Endodermal cell (in vitro differentiated cells): Measurements from ENCODE around the gene GRHL3. TPM values are rescaled to one million over a fixed set of nuclear protein-coding genes. Genes with fewer than 3 reads are reported as not detected.

Source experiments
- DNase-seq: peaks from one replicate; pipeline ENCODE4 v3.0.0-alpha.2; 2017
- H3K27ac ChIP-seq: 2 replicates; pipeline ENCODE4 v1.5.1; 2013; ENCODE audit warnings: mild to moderate bottlenecking, low read depth, low read length, moderate library complexity
- H3K27me3 ChIP-seq: 2 replicates; pipeline ENCODE4 v1.6.1; 2013; ENCODE audit warnings: mild to moderate bottlenecking, low read length, moderate library complexity; ENCODE audit not compliant: insufficient read depth, control insufficient read depth, poor library complexity, severe bottlenecking
- H3K36me3 ChIP-seq: 2 replicates; pipeline ENCODE4 v1.7.0; 2013; ENCODE audit warnings: mild to moderate bottlenecking, low read length, moderate library complexity; ENCODE audit not compliant: control insufficient read depth, insufficient read depth
- H3K4me1 ChIP-seq: one replicate; pipeline ENCODE4 v1.7.0; 2013; ENCODE audit warnings: low read length; ENCODE audit not compliant: control insufficient read depth, insufficient read depth
- H3K4me3 ChIP-seq: 2 replicates; pipeline ENCODE4 v1.5.1; 2013; ENCODE audit warnings: mild to moderate bottlenecking, low read length, moderate library complexity
- H3K9ac ChIP-seq: 2 replicates; pipeline ENCODE4 v1.6.1; 2013; ENCODE audit warnings: mild to moderate bottlenecking, low read length, moderate library complexity; ENCODE audit not compliant: poor library complexity, severe bottlenecking; ENCODE audit errors: extremely low read depth
- H3K9me3 ChIP-seq: 2 replicates; pipeline ENCODE4 v1.6.1; 2013; ENCODE audit warnings: mild to moderate bottlenecking, low read length, moderate library complexity; ENCODE audit not compliant: control insufficient read depth
- H3K27ac Mint-ChIP-seq: 2 replicates; pipeline ENCODE4 v1.8.0; 2020; ENCODE audit warnings: mixed read lengths
- H3K27me3 Mint-ChIP-seq: 2 replicates; pipeline ENCODE4 v1.8.0; 2021; ENCODE audit warnings: mild to moderate bottlenecking, mixed read lengths; ENCODE audit not compliant: insufficient read depth
- H3K36me3 Mint-ChIP-seq: 2 replicates; pipeline ENCODE4 v1.8.0; 2020; ENCODE audit warnings: low read depth, mixed read lengths
- H3K4me1 Mint-ChIP-seq: 2 replicates; pipeline ENCODE4 v1.8.0; 2020; ENCODE audit warnings: mixed read lengths
- H3K4me3 Mint-ChIP-seq: 2 replicates; pipeline ENCODE4 v1.8.0; 2020; ENCODE audit warnings: mild to moderate bottlenecking, moderate library complexity, mixed read lengths
- H3K9me3 Mint-ChIP-seq: 2 replicates; pipeline ENCODE4 v1.8.0; 2020; ENCODE audit warnings: mild to moderate bottlenecking, mixed read lengths
- WGBS, 2 experiments: methylation state at CpG; one replicate each; pipeline versions ENCODE4 v1.1.5 to v1.1.7; 2013; ENCODE audit warnings: missing lambda C conversion rate in 2 of 2, mixed read lengths in 1 of 2; ENCODE audit not compliant: insufficient coverage in 1 of 2, insufficient read length in 1 of 2; 5-methylcytosine and 5-hydroxymethylcytosine counted together
- total RNA-seq, 2 donors: library from RNA; stranded (reverse); fragmentation: NEBNext Ultra II Directional in 1 of 2; extraction: Animal tissue kit (Norgen Biotek cat#: 25700) in 1 of 2; gene quantifications; 2 replicates in 1 of 2; 3 replicates in 1 of 2; pipeline ENCODE4 v1.2.1, GENCODE V29; 2021
- TF ChIP-seq, protein P1 (sequence below): fragments of 200-600 bp; sonication (generic); conservative IDR thresholded peaks from 2 replicates; pipeline ENCODE4 v1.5.0; 2021; ENCODE audit warnings: antibody characterized with exemption, mild to moderate bottlenecking

GRHL3 gene
- total RNA-seq, 2 donors from 2014 or later: 1.8 to 2.5 TPM

- H3K4me1 ChIP-seq: peaks cover 3% of the 10 kb centered on the region
- H3K4me3 Mint-ChIP-seq: no peak overlapping the region
- H3K27me3 Mint-ChIP-seq: peaks cover 45% of the 10 kb centered on the region
- no peak overlapping the region for H3K4me3 ChIP-seq
- no peaks in the 10 kb centered on the region for H3K36me3 Mint-ChIP-seq
- H3K27ac ChIP-seq: no peak overlapping the region
- DNase-seq: no peak
- H3K9me3 ChIP-seq: no peaks in the 10 kb centered on the region
- no peak overlapping the region for H3K9ac ChIP-seq
- H3K27me3 ChIP-seq: peaks cover 44% of the 10 kb centered on the region
- TF ChIP-seq, protein P1, sequence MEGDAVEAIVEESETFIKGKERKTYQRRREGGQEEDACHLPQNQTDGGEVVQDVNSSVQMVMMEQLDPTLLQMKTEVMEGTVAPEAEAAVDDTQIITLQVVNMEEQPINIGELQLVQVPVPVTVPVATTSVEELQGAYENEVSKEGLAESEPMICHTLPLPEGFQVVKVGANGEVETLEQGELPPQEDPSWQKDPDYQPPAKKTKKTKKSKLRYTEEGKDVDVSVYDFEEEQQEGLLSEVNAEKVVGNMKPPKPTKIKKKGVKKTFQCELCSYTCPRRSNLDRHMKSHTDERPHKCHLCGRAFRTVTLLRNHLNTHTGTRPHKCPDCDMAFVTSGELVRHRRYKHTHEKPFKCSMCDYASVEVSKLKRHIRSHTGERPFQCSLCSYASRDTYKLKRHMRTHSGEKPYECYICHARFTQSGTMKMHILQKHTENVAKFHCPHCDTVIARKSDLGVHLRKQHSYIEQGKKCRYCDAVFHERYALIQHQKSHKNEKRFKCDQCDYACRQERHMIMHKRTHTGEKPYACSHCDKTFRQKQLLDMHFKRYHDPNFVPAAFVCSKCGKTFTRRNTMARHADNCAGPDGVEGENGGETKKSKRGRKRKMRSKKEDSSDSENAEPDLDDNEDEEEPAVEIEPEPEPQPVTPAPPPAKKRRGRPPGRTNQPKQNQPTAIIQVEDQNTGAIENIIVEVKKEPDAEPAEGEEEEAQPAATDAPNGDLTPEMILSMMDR: no peak
- H3K9me3 Mint-ChIP-seq: no peaks in the 10 kb centered on the region
- WGBS, 2 experiments: 81 to 100% methylated on average over 2 of the region's 2 CpGs
- H3K27ac Mint-ChIP-seq: no peak overlapping the region
- no peaks in the 10 kb centered on the region for H3K36me3 ChIP-seq
- H3K4me1 Mint-ChIP-seq: peaks cover 41% of the 10 kb centered on the region
Measured at GRCh38 chr1:24323281-24323680, 4.1 kb downstream of the GRHL3 start.

DNA sequence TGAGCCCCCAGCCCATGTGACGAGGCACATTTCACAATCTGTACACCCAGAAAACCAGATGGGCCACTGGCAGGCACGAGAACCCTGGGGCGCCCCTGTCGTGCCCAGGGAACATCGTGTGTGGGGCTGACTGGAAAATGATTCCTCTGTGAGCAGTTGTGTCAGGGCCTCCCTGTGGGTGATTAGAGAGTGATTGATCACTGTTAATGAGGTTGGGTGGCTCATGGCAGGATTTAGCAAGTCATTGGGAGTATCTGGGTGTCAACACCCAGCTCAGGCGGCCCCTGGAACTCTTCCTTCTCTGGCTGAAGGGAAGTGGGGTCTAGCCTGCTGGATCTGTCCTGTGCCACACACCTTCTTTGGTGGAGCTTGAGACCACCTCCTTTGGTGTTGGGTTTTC lies 5.7 kb downstream of the GRHL3 start:
- Mint-ChIP-seq H3K36me3 (no peaks in the 10 kb centered on the region), H3K9me3 (no peaks in the 10 kb centered on the region), H3K27ac (no peak overlapping the region), H3K4me1 (peaks cover 25% of the 10 kb centered on the region), H3K4me3 (no peak overlapping the region), H3K27me3 (peaks cover 34% of the 10 kb centered on the region)
- TF ChIP-seq, protein P1: no peak
- Histone ChIP-seq H3K9ac (no peak overlapping the region), H3K4me1 (no peaks in the 10 kb centered on the region), H3K27ac (no peak overlapping the region), H3K4me3 (no peak overlapping the region), H3K36me3 (no peaks in the 10 kb centered on the region), H3K27me3 (peaks cover 34% of the 10 kb centered on the region), H3K9me3 (no peaks in the 10 kb centered on the region)
- no peak for DNase-seq
- WGBS, 2 experiments: 90 to 93% methylated on average over 2 to 6 of the region's 6 CpGs

DNA sequence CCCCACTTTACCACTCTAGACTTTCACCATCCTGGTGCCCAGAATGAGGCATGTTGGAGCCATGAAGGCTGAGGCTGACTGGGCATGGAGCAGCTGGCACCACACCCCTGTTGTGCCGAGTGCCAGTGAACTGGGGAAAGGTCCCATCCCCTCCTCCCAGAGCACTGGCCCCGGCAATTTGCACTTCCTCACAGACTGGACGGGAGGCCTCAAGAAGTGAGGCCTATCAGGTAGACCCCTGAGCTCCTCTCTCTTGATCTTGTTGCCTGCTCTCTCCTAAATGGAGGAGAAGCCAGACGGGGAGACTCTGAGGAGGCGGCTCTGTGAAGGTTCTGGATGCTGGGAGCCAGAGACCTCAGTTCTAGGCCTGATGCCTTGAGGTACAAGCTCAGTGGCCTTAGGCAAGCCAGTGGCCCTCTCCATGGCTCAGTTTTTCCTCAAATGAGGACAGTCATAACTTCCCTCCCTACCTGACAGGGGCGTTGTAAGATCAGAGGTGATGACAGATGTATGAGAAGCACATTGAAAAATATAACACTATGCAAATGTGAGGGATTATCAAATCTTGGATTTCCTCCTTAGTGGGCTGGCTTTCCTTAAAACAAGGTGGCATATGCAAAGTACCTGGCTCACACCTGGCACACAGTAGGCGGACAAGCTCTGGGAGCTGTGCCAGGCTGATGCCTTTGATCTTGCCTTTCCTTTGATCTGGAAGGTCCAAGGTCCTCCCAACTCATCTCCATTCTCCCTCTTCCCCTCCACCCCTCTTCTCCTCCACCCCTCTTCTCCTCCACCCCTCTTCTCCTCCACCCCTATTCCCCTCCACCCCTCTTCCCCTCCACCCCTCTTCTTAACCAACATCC lies 6.7 kb downstream of the GRHL3 start:
- Histone ChIP-seq H3K27ac (no peak overlapping the region), H3K9me3 (no peaks in the 10 kb centered on the region), H3K27me3 (peaks cover 25% of the 10 kb centered on the region), H3K36me3 (no peaks in the 10 kb centered on the region), H3K4me1 (no peaks in the 10 kb centered on the region), H3K9ac (no peak overlapping the region), H3K4me3 (no peak overlapping the region)
- peaks cover 17% of the 10 kb centered on the region for H3K4me1 Mint-ChIP-seq
- TF ChIP-seq, protein P1: no peak
- 91 to 100% methylated on average over 2 to 7 of the region's 7 CpGs for WGBS, 2 experiments
- peaks cover 25% of the 10 kb centered on the region for H3K27me3 Mint-ChIP-seq
- H3K27ac Mint-ChIP-seq: no peak overlapping the region
- H3K9me3 Mint-ChIP-seq: no peaks in the 10 kb centered on the region
- no peaks in the 10 kb centered on the region for H3K36me3 Mint-ChIP-seq
- DNase-seq: no peak
- no peak overlapping the region for H3K4me3 Mint-ChIP-seq
